K562 (cell line): ENCODE data around the gene SLC7A4. TPM values are rescaled to one million over a fixed set of nuclear protein-coding genes. Genes with fewer than 3 reads are reported as not detected.

Source experiments
- DEAF1 ChIP-seq: fragments of 450-650 bp; formaldehyde crosslinking; IDR thresholded peaks from 2 replicates; pipeline ENCODE4 v1.4.0; 2020; ENCODE audit warnings: mild to moderate bottlenecking, moderate library complexity
- E2F1 ChIP-seq: sonication (generic); formaldehyde crosslinking; IDR thresholded peaks from 2 replicates; pipeline ENCODE4 v1.8.1; 2023; ENCODE audit warnings: mild to moderate bottlenecking, missing genetic modification reagents, moderate library complexity
- MECOM ChIP-seq: fragments of 250-450 bp; sonication (Bioruptor Pico); IDR thresholded peaks from 2 replicates; pipeline ENCODE4 v1.8.0; 2022; ENCODE audit warnings: inconsistent platforms
- NBN ChIP-seq: fragments of 450-650 bp; IDR thresholded peaks from 2 replicates; pipeline ENCODE4 v1.6.1; 2016; ENCODE audit warnings: low read depth, mild to moderate bottlenecking
- POLR3A ChIP-seq: IDR thresholded peaks from 2 replicates; pipeline ENCODE4 v1.6.1; 2011; ENCODE audit warnings: borderline replicate concordance, mild to moderate bottlenecking, moderate library complexity; ENCODE audit not compliant: insufficient read length, insufficient read depth; ENCODE audit errors: extremely low read depth
- SAP30 ChIP-seq: fragments of 200-600 bp; sonication (generic); IDR thresholded peaks from 2 replicates; pipeline ENCODE4 v1.6.1; 2012; ENCODE audit warnings: borderline replicate concordance, low read depth, mild to moderate bottlenecking, moderate library complexity, low read length, control low read depth, inconsistent platforms; ENCODE audit not compliant: insufficient read depth, poor library complexity, severe bottlenecking
- SIX5 ChIP-seq, 2 experiments: IDR thresholded peaks; 2 replicates each; pipeline ENCODE4 v1.6.1; 2011; ENCODE audit warnings: low read length in 2 of 2, borderline replicate concordance in 1 of 2, low read depth in 1 of 2, mild to moderate bottlenecking in 1 of 2, moderate library complexity in 1 of 2; ENCODE audit not compliant: insufficient read depth in 1 of 2
- TFAP4 ChIP-seq: sonication (generic); formaldehyde crosslinking; IDR thresholded peaks from 2 replicates; pipeline ENCODE4 v1.8.0; 2022; ENCODE audit warnings: missing genetic modification reagents, mild to moderate bottlenecking, moderate library complexity, borderline replicate concordance
- ZBED1 ChIP-seq: IDR thresholded peaks from 2 replicates; pipeline ENCODE4 v1.6.1; 2014
- ZNF274 ChIP-seq: IDR thresholded peaks from 2 replicates; pipeline ENCODE4 v1.6.1; 2011; ENCODE audit warnings: low read depth, mild to moderate bottlenecking, low read length, moderate library complexity, borderline replicate concordance
- ZNF518B ChIP-seq: fragments of 250-450 bp; sonication (Bioruptor Pico); IDR thresholded peaks from 2 replicates; pipeline ENCODE4 v1.5.0; 2021; ENCODE audit warnings: mild to moderate bottlenecking, moderate library complexity
- ZNF609 ChIP-seq: sonication (generic); formaldehyde crosslinking; IDR thresholded peaks from 2 replicates; pipeline ENCODE4 v1.8.1; 2023; ENCODE audit warnings: missing genetic modification reagents, mild to moderate bottlenecking, borderline replicate concordance
- polyA plus RNA-seq, 8 experiments: library from polyadenylated mRNA; depleted of rRNA in 4 of 8; stranded (reverse) in 5 of 8; unstranded in 3 of 8; fragments of >200 nt; fragmentation: Nextera tagmentation in 2 of 8; fragmentation: Illumina TruSeq in 1 of 8; extraction: Ambion mirVana in 2 of 8; extraction: Trizol in 1 of 8; gene quantifications; 2 replicates each; pipeline versions ENCODE4 v1.2.1 to v1.2.3, GENCODE V29; 2011 to 2014; ENCODE audit warnings: inconsistent platforms in 1 of 8, missing spikeins in 1 of 8
- total RNA-seq, 7 experiments: library from RNA; depleted of rRNA in 6 of 7; stranded (reverse); fragments of >200 nt in 6 of 7; fragmentation: Illumina TruSeq in 2 of 7; extraction: Trizol in 2 of 7; gene quantifications; 2 replicates each; pipeline versions ENCODE4 v1.2.1 to v1.2.3, GENCODE V29; 2011 to 2021; ENCODE audit warnings: low replicate concordance in 1 of 7

SLC7A4 gene
- total and polyA plus RNA-seq, 9 of the 15 experiments (the other 6 are each of a cell fraction or from before 2014, with no cell fraction given) = not detected

GRCh38 chr22:21000987-21001600 is 31.3 kb downstream of the SLC7A4 start (continued):
- TF ChIP-seq ZNF518B (no peak), DEAF1 (CRISPR knock-in tag) (no peak), SIX5 (IDR thresholded peaks at IDR 0.05; ENCODE audit: borderline replicate concordance in 1 of 2, insufficient read depth in 1 of 2, low read depth in 1 of 2, low read length in 2 of 2) (no peak), ZNF609 (no peak), SAP30 (peak; percentile 72), NBN (no peak), MECOM (CRISPR knock-in tag) (no peak), E2F1 (CRISPR knock-in tag) (no peak), POLR3A (no peak), TFAP4 (no peak), ZNF274 (0 out of 2 replicates have a peak, but pooled peaks have one; percentile 16), ZBED1 (no peak)
